ENCODE data around the gene SNX10.
"Not testable (repeated sequence)": the region's sequence is repeated elsewhere in the genome, so short reads cannot be mapped to it uniquely, and the experiment has no call there.

Gene SNX10, protein sequence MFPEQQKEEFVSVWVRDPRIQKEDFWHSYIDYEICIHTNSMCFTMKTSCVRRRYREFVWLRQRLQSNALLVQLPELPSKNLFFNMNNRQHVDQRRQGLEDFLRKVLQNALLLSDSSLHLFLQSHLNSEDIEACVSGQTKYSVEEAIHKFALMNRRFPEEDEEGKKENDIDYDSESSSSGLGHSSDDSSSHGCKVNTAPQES

DNA sequence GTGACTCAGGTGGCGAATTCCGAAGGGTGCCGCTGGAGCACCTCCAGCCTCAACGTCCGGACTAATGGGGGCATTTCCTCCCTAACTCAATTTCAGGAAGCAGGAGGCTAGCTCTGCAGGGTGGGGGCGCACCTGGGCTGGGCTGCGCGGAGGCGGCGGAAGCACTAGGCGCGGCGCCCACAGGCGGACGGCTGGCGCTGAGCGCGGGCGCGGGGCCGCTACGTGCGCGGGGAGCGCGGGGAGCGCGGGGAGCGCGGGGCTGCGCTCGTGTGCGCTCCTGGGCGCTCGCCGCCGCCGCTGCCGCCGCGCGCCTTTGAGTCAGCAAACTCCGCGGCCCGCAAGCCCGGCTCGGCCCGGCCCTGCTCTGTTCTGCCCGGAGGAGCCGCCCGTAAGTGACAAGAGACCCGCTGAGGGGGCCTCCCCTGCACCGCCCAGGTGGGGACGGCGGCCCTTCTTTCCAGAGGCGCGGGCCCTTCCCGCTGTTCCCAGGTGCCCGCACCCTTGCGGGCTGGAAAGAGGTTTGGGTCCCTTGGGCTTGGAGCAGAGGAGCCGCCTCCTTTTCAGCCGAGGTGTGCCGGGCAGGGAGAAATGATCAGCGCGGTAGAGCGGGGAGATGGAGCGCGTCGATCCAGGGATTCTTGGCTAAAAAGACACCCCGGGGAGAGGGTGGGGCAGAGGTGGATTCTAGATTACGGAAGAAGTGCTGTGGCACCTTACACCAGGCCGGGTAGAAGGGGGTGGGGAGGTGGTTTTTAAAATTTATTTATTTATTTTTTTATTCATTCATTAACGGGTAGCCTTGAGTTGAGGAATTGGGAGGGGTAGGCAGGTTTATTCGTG is at the start of gene SNX10:
Gene SNX10 (plus strand): TSS at position 164 of the 840 bp plus-strand sequence. CDS start 54,581 bp downstream, outside the sequence.
- H3K27ac ChIP-seq, result no peak within 1 kb of the TSS

DNA sequence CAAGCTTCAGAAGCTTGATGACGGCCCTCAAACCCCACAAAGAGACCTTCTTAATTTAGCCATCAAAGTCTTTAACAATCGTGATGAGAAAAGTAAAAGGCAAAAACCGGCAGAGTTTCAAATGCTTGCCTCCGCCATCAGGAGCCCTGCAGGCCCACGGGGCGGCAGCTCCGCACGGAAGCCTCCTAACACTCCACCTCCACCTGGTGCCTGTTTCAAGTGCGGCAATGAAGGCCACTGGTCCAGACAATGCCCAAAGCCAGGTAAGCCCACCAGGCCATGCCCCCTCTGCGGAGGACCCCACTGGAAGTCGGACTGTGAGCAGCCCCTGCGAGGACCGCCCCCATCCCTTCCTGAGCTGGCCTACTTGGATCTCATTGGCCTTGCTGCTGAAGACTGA is 46.5 kb upstream of the SNX10 start:
- no peak for DNase-seq (ENCODE audit: low read depth, low spot score)
- no peak overlapping the region for H3K27ac ChIP-seq

More for the DNA sequence above, at the start of gene SNX10:
- no peak for DNase-seq (ENCODE audit: low read depth, low spot score)

DNA sequence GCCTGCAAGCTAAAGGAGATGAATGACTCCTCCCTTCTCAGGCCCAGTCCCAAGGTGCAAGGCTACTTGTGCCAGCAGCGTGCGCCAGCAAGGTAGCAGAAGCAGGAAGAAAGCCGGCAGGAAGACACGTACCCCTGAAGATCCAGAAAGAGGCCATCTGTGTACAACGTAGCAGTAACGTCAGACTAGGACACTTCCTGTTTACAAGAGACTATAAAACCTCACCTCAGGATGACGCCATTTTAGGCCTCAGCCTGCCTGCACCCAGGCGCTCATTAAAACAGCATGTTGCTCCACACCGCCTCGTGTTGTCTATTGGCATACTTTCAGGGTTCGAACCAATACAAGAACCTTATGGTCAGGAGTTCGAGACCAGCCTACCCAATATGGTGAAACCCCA is 41.4 kb upstream of the SNX10 start:
- H3K27ac ChIP-seq, result no peak overlapping the region
- no peak for DNase-seq (ENCODE audit: low read depth, low spot score)

DNA sequence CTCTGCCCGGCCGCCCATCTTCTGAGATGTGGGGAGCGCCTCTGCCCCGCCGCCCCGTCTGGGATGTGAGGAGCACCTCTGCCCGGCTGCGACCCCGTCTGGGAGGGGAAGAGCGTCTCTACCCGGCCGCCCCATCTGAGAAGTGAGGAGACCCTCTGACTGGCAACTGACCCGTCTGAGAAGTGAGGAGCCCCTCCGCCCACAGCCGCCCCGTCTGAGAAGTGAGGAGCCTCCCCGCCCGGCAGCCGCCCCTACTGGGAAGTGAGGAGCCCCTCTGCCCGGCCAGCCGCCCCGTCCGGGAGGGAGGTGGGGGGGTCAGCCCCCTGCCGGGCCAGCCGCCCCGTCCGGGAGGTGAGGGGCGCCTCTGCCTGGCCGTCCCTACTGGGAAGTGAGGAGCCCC is 29.8 kb upstream of the SNX10 start:
- not testable (repeated sequence) for H3K27ac ChIP-seq; DNase-seq (ENCODE audit: low read depth, low spot score)

DNA sequence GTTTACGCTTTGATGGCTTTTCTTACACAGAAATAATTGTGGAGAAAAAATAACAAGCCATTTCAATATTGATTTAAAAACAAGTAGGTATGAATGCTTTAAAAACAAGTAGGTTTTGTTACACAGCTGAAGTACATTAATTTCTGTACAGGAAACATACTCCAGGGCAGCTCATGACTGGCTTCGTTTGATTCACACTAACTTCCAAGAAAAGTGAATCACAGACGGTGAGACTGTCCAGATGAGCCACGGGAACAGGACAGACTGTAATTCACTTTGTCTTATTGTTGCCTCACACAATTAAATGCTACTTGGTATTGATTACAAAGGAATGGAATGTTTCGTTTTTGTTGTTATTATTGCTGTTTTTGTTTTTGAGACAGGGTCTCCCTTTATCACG is 26.6 kb upstream of the SNX10 start:
- no peak overlapping the region for H3K27ac ChIP-seq
- no peak for DNase-seq (ENCODE audit: low read depth, low spot score)

DNA sequence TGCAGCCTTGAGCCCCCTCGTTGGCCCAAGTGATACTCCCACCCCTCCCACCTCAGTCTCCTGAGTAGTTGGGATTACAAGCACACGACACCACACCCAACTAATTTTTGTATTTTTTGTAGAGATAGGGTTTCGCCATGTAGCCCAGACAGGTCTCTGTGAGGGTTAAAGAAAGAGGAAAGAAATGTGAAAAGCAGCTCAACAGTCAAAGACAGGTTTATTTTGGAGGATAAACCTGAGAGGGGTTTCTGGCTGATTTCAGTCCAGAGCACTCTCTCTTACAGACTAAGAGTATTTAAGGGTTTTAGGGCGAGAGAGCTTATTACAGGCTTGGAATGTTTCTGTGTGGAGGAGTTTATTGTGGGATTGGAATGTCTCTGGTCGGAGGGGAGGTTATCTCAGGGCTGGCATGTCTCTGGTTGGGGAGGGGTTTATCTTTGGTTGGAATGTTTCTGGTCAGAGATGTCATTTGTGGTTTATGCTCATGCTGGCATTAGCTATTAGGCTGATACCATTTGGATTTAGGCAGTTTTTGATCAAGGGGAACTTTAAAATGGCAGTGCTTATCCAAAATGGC is 26.1 kb upstream of the SNX10 start:
- H3K27ac ChIP-seq, result no peak overlapping the region
- DNase-seq (ENCODE audit: low read depth, low spot score), result no peak

DNA sequence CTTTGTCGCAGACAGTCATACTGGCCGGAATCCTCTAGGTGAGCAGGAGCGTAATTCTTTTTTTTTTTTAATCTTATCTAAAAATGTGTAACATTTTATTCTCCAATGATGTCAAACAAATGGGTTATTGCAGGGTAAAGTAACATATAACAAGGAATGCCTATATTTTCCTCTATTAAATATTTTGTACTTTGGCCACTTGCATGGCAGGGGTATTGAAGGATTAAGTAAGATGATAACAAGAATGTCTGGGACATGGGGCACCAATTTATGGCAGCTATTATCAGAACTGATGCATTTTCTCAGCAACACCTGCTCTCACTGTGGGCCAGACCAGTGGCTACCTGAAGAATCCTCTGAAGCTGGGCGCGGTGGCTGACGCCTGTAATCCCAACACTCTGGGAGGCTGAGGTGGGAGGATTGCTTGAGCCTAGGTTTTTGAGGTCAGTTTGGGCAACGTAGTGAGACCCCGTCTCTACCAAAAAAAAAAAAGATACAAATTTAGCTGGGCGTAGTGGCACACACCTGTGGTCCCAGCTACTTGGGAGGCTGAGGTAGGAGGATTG is 24.0 kb upstream of the SNX10 start:
- no peak for DNase-seq (ENCODE audit: low read depth, low spot score)

DNA sequence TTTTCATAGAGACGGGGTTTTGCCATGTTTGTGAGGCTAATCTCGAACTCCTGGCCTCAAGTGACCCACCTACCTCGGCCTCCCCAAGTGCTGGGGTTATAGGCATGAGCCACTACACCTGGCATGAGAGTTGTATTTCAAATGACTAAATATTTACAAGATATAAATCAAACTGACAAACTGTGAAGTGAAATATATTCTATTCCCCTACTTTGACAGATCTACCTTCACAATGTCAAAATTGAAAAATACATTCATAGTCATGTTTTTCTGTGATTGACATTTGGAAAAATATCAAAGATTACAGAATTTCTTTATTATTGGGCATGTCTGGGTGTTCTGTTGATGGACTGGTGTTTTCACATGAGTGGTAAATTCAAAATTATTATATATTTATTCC is 16.4 kb upstream of the SNX10 start:
- DNase-seq (ENCODE audit: low read depth, low spot score), result no peak
- no peak overlapping the region for H3K27ac ChIP-seq

More for the DNA sequence above, 24.0 kb upstream of the SNX10 start:
- H3K27ac ChIP-seq, result no peak overlapping the region

DNA sequence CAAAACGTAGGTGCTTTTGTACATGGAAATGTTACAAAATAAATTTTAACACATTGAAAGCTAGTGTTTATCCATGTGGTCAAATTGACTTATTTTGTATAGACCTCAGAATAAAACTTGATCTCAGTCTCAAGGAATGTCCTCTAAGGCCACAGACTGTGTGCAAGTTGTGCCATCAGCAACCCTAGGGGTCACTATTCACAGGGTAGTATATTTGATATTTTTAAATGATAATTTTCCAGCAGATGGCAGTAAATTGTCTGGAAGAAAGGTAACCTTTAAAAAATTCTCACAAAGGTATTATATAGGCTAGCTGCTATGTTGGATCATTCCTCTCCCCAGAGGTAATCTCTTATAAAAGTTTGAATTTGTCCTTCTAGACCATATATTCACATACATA is 12.9 kb upstream of the SNX10 start:
- no peak overlapping the region for H3K27ac ChIP-seq
- DNase-seq (ENCODE audit: low read depth, low spot score), result no peak

DNA sequence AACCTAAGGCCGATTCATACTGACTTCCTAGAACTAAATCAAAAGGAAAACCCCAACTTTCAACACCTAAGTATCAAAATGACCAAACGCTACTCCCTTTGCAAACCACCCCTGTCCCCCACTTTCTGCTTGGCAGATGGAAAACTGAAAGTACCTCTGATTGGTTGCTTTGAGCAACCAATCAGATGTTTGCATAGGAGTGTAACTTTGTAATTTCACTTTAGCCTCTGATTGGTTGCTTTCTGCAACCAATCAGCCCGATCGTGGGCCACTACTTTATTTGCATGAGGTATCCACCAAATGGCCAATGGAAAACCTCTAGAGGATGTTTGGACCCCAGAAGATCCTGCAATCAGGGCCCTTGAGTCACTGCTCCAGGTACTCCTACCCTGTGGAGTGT is 12.3 kb upstream of the SNX10 start:
- DNase-seq (ENCODE audit: low read depth, low spot score), result no peak
- H3K27ac ChIP-seq, result no peak overlapping the region

DNA sequence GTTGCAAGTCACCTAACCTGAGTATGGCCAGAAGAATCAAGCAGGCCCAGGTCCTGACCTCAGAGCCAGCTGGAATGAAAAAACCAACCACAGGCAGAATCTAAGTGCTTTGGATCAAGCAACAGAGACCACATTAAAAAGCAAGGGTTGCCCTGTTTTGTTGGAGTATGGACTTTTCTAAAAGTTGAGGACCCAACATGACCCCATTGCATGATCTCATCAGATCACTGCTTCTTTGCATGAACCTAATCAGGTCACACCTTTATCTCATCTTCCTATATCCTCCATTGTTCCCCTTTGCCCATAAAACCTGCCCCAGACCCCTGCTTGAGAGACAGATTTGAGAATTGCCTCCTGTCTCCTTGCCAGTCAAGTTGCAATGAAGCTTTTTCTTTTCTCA is 11.6 kb upstream of the SNX10 start:
- no peak overlapping the region for H3K27ac ChIP-seq

DNA sequence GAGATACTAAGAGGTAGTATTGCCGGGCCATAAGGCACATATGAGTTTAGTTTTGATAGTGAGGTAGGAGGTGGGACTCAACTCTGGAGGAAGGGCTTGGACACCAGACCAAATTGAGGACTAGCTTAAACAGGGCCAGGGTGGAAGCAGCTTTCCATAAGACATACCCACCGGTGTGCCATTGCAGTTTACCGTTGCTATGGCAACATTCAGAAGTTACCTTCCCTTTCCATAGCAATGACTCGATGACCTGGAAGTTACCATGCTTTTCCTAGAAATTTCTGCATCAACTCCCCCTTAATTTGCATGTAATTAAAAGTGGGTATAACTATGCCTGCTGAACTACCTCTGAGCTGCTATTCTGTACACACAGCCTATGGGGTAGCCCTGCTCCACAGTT is 10.9 kb upstream of the SNX10 start:
- no peak for DNase-seq (ENCODE audit: low read depth, low spot score)
- no peak overlapping the region for H3K27ac ChIP-seq

More for the DNA sequence above, 11.6 kb upstream of the SNX10 start:
- no peak for DNase-seq (ENCODE audit: low read depth, low spot score)

DNA sequence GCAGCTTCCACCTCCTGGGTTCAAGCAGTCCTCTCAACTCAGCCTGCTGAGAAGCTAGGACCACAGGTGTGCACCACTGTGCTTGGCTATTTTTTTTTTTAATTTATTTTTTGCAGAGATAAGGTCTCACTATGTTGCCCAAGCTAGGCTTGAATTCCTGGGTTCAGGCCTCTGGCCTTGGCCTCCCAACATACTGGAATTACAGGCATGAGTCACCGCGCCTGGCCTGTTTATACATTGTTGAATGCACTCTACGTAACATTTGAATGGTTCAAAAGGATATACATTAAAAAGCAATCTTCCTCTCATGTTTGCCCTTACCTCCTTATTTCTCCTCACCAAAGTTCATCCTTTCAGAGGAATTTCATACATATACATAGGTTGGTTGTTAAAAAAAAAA is 7.2 kb upstream of the SNX10 start:
- DNase-seq (ENCODE audit: low read depth, low spot score), result no peak
- H3K27ac ChIP-seq, result no peak overlapping the region

DNA sequence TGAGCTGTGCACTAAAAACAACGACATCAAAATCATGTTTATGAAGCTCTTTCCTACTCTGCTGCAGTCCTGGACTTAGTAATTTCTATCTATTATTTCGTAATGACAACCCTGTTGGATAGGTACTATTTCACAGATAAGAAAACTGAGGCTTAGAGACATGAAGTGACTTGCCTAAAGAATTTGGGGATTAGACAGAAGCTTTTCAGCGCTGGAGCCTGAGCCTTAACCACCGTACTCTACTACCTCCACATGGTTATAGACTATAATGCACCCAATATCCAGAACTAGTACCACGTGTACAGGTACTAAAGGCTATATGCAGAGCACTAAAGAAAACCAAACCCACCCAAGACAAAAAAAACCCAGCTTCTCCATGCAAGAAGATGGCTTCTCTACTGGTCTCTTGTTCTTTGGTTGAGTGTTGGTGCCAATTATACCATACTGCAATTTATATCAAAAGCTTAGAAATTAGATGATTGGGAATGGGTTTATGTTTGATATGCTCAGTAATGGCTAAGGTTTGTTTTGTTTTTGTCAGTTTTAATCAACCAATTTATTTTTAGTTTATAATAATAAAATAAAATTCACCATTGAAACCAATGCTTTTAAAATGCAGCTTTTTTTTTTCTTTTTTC is 6.5 kb upstream of the SNX10 start:
- no peak for DNase-seq (ENCODE audit: low read depth, low spot score)

DNA sequence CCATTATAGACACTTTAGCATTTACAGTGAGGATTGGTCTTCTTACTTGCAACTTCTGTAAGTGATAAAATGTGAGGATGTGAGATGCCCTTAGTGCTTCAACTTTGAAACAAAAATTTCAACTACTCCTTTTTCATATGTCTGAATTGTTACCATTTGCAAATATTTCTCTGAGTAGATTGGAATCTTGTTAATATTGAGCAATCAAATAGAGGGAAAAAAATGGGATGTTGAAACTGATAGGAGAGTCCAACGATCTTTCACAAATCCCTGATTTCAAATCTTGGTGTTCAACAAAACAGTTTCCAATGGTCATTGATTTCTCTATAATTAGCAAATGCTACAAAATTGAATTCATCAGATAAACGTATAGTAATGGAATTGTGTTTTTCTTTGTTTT is 5.5 kb upstream of the SNX10 start:
- H3K27ac ChIP-seq, result no peak overlapping the region
- DNase-seq (ENCODE audit: low read depth, low spot score), result no peak

More for the DNA sequence above, 6.5 kb upstream of the SNX10 start:
- H3K27ac ChIP-seq, result no peak overlapping the region

DNA sequence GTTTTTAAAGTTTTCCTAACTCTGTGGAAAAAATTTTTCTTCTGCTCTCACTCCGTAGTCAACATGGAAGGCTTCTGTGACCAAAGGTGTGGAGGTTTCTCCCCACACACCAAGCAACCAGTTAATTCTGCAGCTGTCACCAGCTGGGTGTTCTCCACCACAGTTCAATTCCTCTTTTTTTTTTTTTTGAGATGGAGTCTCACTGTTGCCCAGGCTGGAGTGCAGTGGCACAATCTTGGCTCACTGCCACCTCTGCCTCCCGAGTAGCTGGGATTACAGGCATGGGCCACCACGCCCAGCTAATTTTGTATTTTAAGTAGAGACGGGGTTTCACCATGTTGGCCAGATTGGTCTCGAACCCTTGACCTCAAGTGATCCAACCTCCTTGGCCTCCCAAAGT is 3.5 kb upstream of the SNX10 start:
- not testable (repeated sequence) for H3K27ac ChIP-seq; DNase-seq (ENCODE audit: low read depth, low spot score)

DNA sequence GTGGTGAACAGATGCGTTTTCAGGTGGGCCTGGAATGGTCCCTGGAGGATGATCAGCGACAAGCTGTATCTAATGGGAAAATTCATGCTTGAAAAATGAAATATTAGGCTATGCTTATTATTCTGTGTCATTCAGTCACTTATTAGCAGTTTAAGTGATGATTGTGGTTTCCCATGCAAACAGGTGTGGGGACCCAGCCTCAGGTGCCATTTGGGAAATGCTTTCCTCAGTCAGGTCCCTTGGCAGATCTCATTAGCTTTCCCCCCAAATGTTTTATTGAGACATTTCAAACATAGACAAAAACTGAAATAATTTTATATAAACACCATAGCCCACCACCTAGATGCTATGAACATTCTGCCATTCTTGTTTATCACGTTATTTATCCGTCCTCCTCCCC is 411 bp upstream of the SNX10 start:
- no peak for DNase-seq (ENCODE audit: low read depth, low spot score)
- H3K27ac ChIP-seq, result no peak overlapping the region

DNA sequence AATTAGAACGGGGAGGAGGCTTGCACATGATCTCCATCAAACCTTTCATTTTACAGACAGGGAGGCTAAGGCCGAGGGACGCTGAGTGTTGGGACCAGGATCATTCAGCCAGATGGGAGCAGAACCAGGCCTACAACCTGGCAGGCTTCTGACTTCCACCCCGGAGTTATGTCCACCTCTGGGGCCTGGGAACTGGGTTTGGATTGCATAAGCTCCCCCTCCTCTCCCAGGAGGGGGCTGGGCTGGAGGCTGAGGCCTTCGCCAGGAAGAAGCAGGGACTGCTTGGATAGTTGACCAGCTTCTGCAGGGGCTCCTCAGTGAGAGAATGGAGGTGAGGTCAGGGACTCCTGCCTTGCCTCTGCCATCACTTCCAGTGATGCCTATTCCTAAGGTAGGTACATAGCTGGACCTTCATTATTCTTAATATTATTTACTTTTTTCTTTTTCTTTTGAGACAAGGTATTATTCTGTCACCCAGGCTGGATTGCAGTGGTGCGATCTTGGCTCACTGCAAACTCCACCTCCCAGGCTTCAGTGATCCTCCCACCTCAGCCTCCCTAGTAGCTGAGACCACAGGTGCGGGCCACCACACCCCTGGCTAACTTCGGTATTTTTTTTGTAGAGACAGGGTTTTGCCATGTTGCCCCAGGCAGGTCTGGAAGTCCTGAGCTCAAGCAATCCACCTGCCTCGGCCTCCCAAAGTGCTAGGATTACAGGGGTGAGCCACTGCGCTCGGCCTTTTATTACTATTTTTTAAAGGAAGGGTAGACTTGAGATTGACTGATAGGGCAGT is 1.3 kb downstream of the SNX10 start:
- H3K27ac ChIP-seq, result no peak overlapping the region
- DNase-seq (ENCODE audit: low read depth, low spot score), result no peak

DNA sequence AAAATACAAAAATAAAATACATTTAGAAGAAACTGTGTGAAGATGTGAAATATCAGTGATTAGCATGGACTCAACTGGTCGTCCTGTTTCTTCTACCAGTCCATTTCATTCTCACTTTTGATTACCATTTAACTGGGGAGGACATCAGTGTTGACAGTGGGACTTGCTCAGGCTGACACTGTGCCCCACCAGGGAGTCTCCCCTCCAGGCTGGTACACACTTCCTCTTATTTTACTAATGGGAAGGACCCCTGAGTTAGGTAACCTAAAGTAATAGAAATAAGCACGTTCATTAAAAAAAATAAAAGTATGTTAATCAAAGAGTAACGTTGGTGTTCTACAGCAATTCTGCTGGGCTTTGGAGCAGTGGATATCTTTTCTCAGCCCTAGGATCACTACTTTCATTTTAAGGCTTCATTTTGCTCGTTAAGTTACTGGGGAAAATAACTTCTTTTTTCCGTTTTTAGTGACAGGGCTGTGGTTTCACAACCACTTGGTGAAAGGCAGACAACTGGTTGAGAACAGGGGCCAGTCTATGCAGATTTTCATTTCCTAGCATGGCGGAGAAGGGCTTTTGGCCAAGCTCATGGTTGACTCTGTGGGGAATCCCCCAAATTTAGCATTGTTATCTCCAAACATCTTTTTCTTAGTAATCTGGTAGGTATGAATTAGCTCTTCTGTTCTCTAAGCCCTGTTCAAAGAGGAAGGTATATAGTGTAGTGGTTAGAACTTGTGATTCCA is 2.1 kb downstream of the SNX10 start:
- no peak overlapping the region for H3K27ac ChIP-seq
- no peak for DNase-seq (ENCODE audit: low read depth, low spot score)
